Measurements from ENCODE around the gene CEP112.

DNA sequence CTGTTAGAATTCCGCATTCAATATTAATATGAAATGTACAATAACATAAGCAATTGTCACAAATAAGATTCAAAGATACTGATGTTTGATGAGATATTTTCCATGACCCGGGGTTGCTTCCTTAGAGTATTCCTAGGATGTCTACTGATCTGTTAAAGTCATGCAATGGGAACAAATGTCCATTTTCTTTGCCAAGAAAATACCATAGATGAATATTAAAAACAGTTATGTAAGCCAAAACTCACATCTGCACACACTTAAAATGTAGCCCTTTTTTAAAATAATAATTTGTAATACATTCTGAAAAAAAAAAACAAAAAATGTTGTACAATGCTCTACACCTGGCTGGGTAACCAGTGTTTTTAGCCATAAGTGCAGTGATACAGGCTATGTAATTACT is 371.1 kb downstream of the CEP112 start:
- TF ChIP-seq, protein P1, sequence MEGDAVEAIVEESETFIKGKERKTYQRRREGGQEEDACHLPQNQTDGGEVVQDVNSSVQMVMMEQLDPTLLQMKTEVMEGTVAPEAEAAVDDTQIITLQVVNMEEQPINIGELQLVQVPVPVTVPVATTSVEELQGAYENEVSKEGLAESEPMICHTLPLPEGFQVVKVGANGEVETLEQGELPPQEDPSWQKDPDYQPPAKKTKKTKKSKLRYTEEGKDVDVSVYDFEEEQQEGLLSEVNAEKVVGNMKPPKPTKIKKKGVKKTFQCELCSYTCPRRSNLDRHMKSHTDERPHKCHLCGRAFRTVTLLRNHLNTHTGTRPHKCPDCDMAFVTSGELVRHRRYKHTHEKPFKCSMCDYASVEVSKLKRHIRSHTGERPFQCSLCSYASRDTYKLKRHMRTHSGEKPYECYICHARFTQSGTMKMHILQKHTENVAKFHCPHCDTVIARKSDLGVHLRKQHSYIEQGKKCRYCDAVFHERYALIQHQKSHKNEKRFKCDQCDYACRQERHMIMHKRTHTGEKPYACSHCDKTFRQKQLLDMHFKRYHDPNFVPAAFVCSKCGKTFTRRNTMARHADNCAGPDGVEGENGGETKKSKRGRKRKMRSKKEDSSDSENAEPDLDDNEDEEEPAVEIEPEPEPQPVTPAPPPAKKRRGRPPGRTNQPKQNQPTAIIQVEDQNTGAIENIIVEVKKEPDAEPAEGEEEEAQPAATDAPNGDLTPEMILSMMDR (IDR thresholded peaks at IDR 0.05; ENCODE audit: insufficient read depth, low read depth, low read length): no peak
- TF ChIP-seq EZH2 (IDR thresholded peaks at IDR 0.05; ENCODE audit: insufficient read depth, low read length): no peak

All from astrocyte (in vitro differentiated cells and primary cell).